ENCODE data around the gene ATP11A.

- TF ChIP-seq CTCF (IDR thresholded peaks at IDR 0.05) (no peak), POLR2AphosphoS5 (IDR thresholded peaks at IDR 0.05) (no peak)
These were observed 125.2 kb downstream of the ATP11A start for GRCh38 chr13:112814905-112815585.

All from sigmoid colon (tissue), 4 donors.